ENCODE results near the gene SECISBP2. TPM values are rescaled to one million over a fixed set of nuclear protein-coding genes. Genes with fewer than 3 reads are reported as not detected.

Gene SECISBP2
- total and polyA plus RNA-seq, 11 donors = 13.0 to 27.5 (median 15.5) TPM

GRCh38 chr9:89402695-89403427, 84.6 kb downstream of the SECISBP2 start:
- Histone ChIP-seq H3K36me3 (peaks cover 0 to 58% (median 3%) of the 10 kb centered on the region in 9 donors), H3K27me3 (no peaks in the 10 kb centered on the region), H3K27ac (no peak overlapping the region), H3K4me1 (peaks cover 0 to 75% (median 3%) of the 10 kb centered on the region in 12 donors), H3K9me3 (peaks cover 0 to 9% (median 0%) of the 10 kb centered on the region in 12 donors), H3K4me3 (no peak overlapping the region)
- ATAC-seq (no peak), DNase-seq (no peak)
- WGBS, 4 donors = 87 to 95% (median 93%) methylated on average over 14 of the region's 14 CpGs
- intact Hi-C loops (cut with DNase I) = no loop called here
- TF ChIP-seq POLR2A (IDR thresholded peaks at IDR 0.05) (no peak), CTCF (IDR thresholded peaks at IDR 0.05) (no peak)

- peaks cover 0 to 9% (median 0%) of the 10 kb centered on the region in 12 donors for H3K9me3 ChIP-seq
- H3K27ac ChIP-seq = no peak overlapping the region
- peaks cover 0 to 76% (median 3%) of the 10 kb centered on the region in 12 donors for H3K4me1 ChIP-seq
- TF ChIP-seq CTCF (IDR thresholded peaks at IDR 0.05) (no peak), POLR2A (IDR thresholded peaks at IDR 0.05) (no peak)
- H3K27me3 ChIP-seq = no peaks in the 10 kb centered on the region
- DNase-seq = no peak
- WGBS, 4 donors = 78 to 86% (median 84%) methylated on average over 10 to 11 of the region's 11 CpGs
- intact Hi-C loops (cut with DNase I) = no loop called here
- ATAC-seq = no peak
- H3K36me3 ChIP-seq = peaks cover 0 to 46% (median 3%) of the 10 kb centered on the region in 9 donors
- no peak overlapping the region for H3K4me3 ChIP-seq
Measured at GRCh38 chr9:89404074-89404473, 85.8 kb downstream of the SECISBP2 start.

- ATAC-seq = peak; percentile 35 to 69 (median 57)
- peak; percentile 34 to 75 (median 47) for DNase-seq
- TF ChIP-seq POLR2A (IDR thresholded peaks at IDR 0.05) (no peak), CTCF (IDR thresholded peaks at IDR 0.05) (no peak)
- H3K36me3 ChIP-seq = peaks cover 0 to 32% (median 3%) of the 10 kb centered on the region in 9 donors
- peaks cover 0 to 10% (median 0%) of the 10 kb centered on the region in 12 donors for H3K9me3 ChIP-seq
- no peaks in the 10 kb centered on the region for H3K27me3 ChIP-seq
- peak overlapping the region in 1 of 12 donors; percentile 88 for H3K27ac ChIP-seq
- 48 to 63% (median 56%) methylated on average over 11 of the region's 11 CpGs for WGBS, 4 donors
- intact Hi-C loops (cut with DNase I) = loop anchor here in 1 of 10 donors (2.0 kb wide), 1 partner anchor 19 kb away; no protein-coding TSS in a partner anchor
- H3K4me1 ChIP-seq = peaks cover 0 to 78% (median 5%) of the 10 kb centered on the region in 12 donors
- H3K4me3 ChIP-seq = peak overlapping the region in 5 of 12 donors; percentile 3 to 40 (median 15)
Measured at GRCh38 chr9:89405826-89406225, 87.5 kb downstream of the SECISBP2 start.

GRCh38 chr9:89407070-89407469, 88.8 kb downstream of the SECISBP2 start:
- Histone ChIP-seq H3K36me3 (peaks cover 0 to 20% (median 0%) of the 10 kb centered on the region in 9 donors), H3K9me3 (peaks cover 0 to 18% (median 0%) of the 10 kb centered on the region in 12 donors), H3K27ac (peak overlapping the region in 1 of 12 donors; percentile 88), H3K4me1 (peaks cover 0 to 75% (median 5%) of the 10 kb centered on the region in 12 donors), H3K27me3 (no peaks in the 10 kb centered on the region), H3K4me3 (no peak overlapping the region)
- TF ChIP-seq CTCF (IDR thresholded peaks at IDR 0.05) (no peak), POLR2A (IDR thresholded peaks at IDR 0.05) (no peak)
- DNase-seq (no peak), ATAC-seq (no peak)
- WGBS, 4 donors = 13 to 29% (median 23%) methylated on average over 2 of the region's 2 CpGs
- intact Hi-C loops (cut with DNase I) = loop anchor here in 1 of 10 donors (2.0 kb wide), 1 partner anchor 20 kb away; no protein-coding TSS in a partner anchor

Data from heart left ventricle (tissue), 16 donors.